Neural cell (in vitro differentiated cells): ENCODE results near the gene VPS26A. TPM values are rescaled to one million over a fixed set of nuclear protein-coding genes. Genes with fewer than 3 reads are reported as not detected.

Source experiments
- H2AFZ ChIP-seq: fragments of 200-600, 300-800 bp; sonication (generic), shearing (Covaris generic); 2 replicates; pipeline ENCODE4 v1.6.0; 2014; ENCODE audit warnings: low read depth, mild to moderate bottlenecking, antibody characterized with exemption, low read length, moderate library complexity
- H3F3A ChIP-seq: fragments of 200-600 bp; shearing (Covaris generic); 2 replicates; pipeline ENCODE4 v1.6.1; 2016; ENCODE audit warnings: mild to moderate bottlenecking, moderate library complexity, mixed read lengths, antibody characterized with exemption, low read length; ENCODE audit not compliant: insufficient read depth, poor library complexity, severe bottlenecking
- H3K27ac ChIP-seq: fragments of 200-600, 300-800 bp; sonication (generic), shearing (Covaris generic); 2 replicates; pipeline ENCODE4 v1.5.1; 2014; ENCODE audit warnings: mild to moderate bottlenecking, low read length, moderate library complexity
- H3K27me3 ChIP-seq: fragments of 300-800, 200-600 bp; sonication (generic), shearing (Covaris generic); 2 replicates; pipeline ENCODE4 v1.6.0; 2014; ENCODE audit warnings: mild to moderate bottlenecking, low read depth, low read length, moderate library complexity; ENCODE audit not compliant: insufficient read depth
- H3K36me3 ChIP-seq: fragments of 300-800, 200-600 bp; sonication (generic), shearing (Covaris generic); 2 replicates; pipeline ENCODE4 v1.5.1; 2014; ENCODE audit warnings: mild to moderate bottlenecking, antibody characterized with exemption, low read length, moderate library complexity; ENCODE audit not compliant: insufficient read depth
- H3K4me2 ChIP-seq: fragments of 300-800, 200-600 bp; sonication (generic), shearing (Covaris generic); 2 replicates; pipeline ENCODE4 v1.6.0; 2014; ENCODE audit warnings: mild to moderate bottlenecking, low read length
- H3K4me3 ChIP-seq: fragments of 300-800, 200-600 bp; sonication (generic), shearing (Covaris generic); 2 replicates; pipeline ENCODE4 v1.5.1; 2014; ENCODE audit warnings: mild to moderate bottlenecking, low read length, moderate library complexity
- H3K79me2 ChIP-seq: fragments of 200-600 bp; shearing (Covaris generic); replicated peaks from 2 replicates; pipeline ENCODE4 v1.6.0; 2014; ENCODE audit warnings: mild to moderate bottlenecking, low read length, moderate library complexity; ENCODE audit not compliant: insufficient read depth
- H3K9ac ChIP-seq: fragments of 300-800, 200-600 bp; sonication (generic), shearing (Covaris generic); 2 replicates; pipeline ENCODE4 v1.6.1; 2016; ENCODE audit warnings: mild to moderate bottlenecking, low read length, mixed read lengths
- H3K9me2 ChIP-seq: fragments of 200-600 bp; shearing (Covaris generic); 2 replicates; pipeline ENCODE4 v1.6.1; 2016; ENCODE audit warnings: mild to moderate bottlenecking, low read length, mixed read lengths; ENCODE audit not compliant: insufficient read depth
- H3K9me3 ChIP-seq: fragments of 200-600, 300-800 bp; sonication (generic), shearing (Covaris generic); 2 replicates; pipeline ENCODE4 v1.6.1; 2016; ENCODE audit warnings: mild to moderate bottlenecking, mixed run types, low read length, moderate library complexity, mixed read lengths
- H4K20me1 ChIP-seq: fragments of 200-600 bp; shearing (Covaris generic); 2 replicates; pipeline ENCODE4 v1.6.1; 2016; ENCODE audit warnings: mild to moderate bottlenecking, mixed run types; ENCODE audit not compliant: insufficient read depth
- CTCF ChIP-seq: fragments of 450-650 bp; IDR thresholded peaks from 2 replicates; pipeline ENCODE4 v1.5.1; 2014; ENCODE audit warnings: antibody characterized with exemption, mild to moderate bottlenecking, moderate library complexity; ENCODE audit not compliant: poor library complexity, severe bottlenecking
- EP300 ChIP-seq: fragments of 450-650 bp; conservative IDR thresholded peaks from 2 replicates; pipeline ENCODE4 v1.6.1; 2014; ENCODE audit warnings: antibody characterized with exemption, mild to moderate bottlenecking, moderate library complexity; ENCODE audit not compliant: poor library complexity, severe bottlenecking
- EZH2 ChIP-seq: fragments of 200-600, 300-800 bp; shearing (Covaris generic), sonication (generic); IDR thresholded peaks from 2 replicates; pipeline ENCODE4 v1.6.1; 2014; ENCODE audit warnings: antibody characterized with exemption, low read length, borderline replicate concordance, mild to moderate bottlenecking; ENCODE audit not compliant: insufficient read depth, poor library complexity, severe bottlenecking
- MXI1 ChIP-seq: fragments of 450-650 bp; conservative IDR thresholded peaks from 2 replicates; pipeline ENCODE4 v1.6.1; 2014; ENCODE audit warnings: antibody characterized with exemption, mild to moderate bottlenecking; ENCODE audit not compliant: poor library complexity, severe bottlenecking
- POLR2AphosphoS5 ChIP-seq: IDR thresholded peaks from 2 replicates; pipeline ENCODE4 v1.6.1; 2012
- RAD21 ChIP-seq: fragments of 450-650 bp; conservative IDR thresholded peaks from 2 replicates; pipeline ENCODE4 v1.6.1; 2014; ENCODE audit warnings: antibody characterized with exemption, mild to moderate bottlenecking, moderate library complexity
- REST ChIP-seq: IDR thresholded peaks from 2 replicates; pipeline ENCODE4 v1.6.1; 2012; ENCODE audit warnings: borderline replicate concordance
- SMC3 ChIP-seq: fragments of 450-650 bp; conservative IDR thresholded peaks from 2 replicates; pipeline ENCODE4 v1.6.1; 2014; ENCODE audit warnings: antibody characterized with exemption, mild to moderate bottlenecking, moderate library complexity; ENCODE audit not compliant: poor library complexity
- TAF1 ChIP-seq: IDR thresholded peaks from 2 replicates; pipeline ENCODE4 v1.6.1; 2012; ENCODE audit warnings: low read depth
- polyA plus RNA-seq: library from polyadenylated mRNA; depleted of rRNA; stranded (reverse); fragments of >200 nt; gene quantifications from 2 replicates; pipeline ENCODE4 v1.2.3, GENCODE V29; 2014

The VPS26A gene
- polyA plus RNA-seq, 1 donor from 2014 or later: 48.9 TPM

- Histone ChIP-seq H2AFZ (no peak overlapping the region), H3K36me3 (no peaks in the 10 kb centered on the region), H3K9ac (no peak overlapping the region)
Measured at GRCh38 chr10:69202332-69202731, 78.4 kb downstream of the VPS26A start.

GRCh38 chr10:69208761-69209160 is 84.8 kb downstream of the VPS26A start:
- Histone ChIP-seq H3K9ac (no peak overlapping the region), H3K4me3 (no peak overlapping the region), H2AFZ (no peak overlapping the region), H4K20me1 (no peaks in the 10 kb centered on the region), H3K27me3 (no peaks in the 10 kb centered on the region), H3K9me3 (no peaks in the 10 kb centered on the region), H3K4me2 (no peak overlapping the region), H3K27ac (no peak overlapping the region), H3K9me2 (no peaks in the 10 kb centered on the region), H3F3A (no peaks in the 10 kb centered on the region), H3K36me3 (no peaks in the 10 kb centered on the region), H3K79me2 (no peaks in the 10 kb centered on the region)
- TF ChIP-seq RAD21 (no peak), REST (no peak), EZH2 (no peak), TAF1 (no peak), EP300 (no peak), POLR2AphosphoS5 (no peak), SMC3 (no peak), MXI1 (no peak)

More at GRCh38 chr10:69202332-69202731, 78.4 kb downstream of the VPS26A start:
- H3K9me2 ChIP-seq: no peaks in the 10 kb centered on the region
- H4K20me1 ChIP-seq: no peaks in the 10 kb centered on the region
- no peaks in the 10 kb centered on the region for H3K27me3 ChIP-seq
- TF ChIP-seq REST: no peak
- no peak for TF ChIP-seq TAF1
- no peak for TF ChIP-seq EZH2
- no peak for TF ChIP-seq EP300
- no peak for TF ChIP-seq POLR2AphosphoS5
- TF ChIP-seq CTCF: no peak
- TF ChIP-seq MXI1: no peak
- no peak for TF ChIP-seq RAD21
- TF ChIP-seq SMC3: no peak
- no peaks in the 10 kb centered on the region for H3K79me2 ChIP-seq
- H3K4me2 ChIP-seq: no peak overlapping the region
- H3F3A ChIP-seq: no peaks in the 10 kb centered on the region
- no peaks in the 10 kb centered on the region for H3K9me3 ChIP-seq
- H3K4me3 ChIP-seq: no peak overlapping the region
- H3K27ac ChIP-seq: no peak overlapping the region
